Caco-2 (cell line): ENCODE measurements around the gene SOST. TPM values are rescaled to one million over a fixed set of nuclear protein-coding genes. Genes with fewer than 3 reads are reported as not detected.
A peak's percentile ranks its signal among the peaks of the same experiment; 100 is the strongest.

ENCODE experiments used
- BruUV-seq: library from RNA; stranded (reverse); fragments of 400-500 nt; replicated peaks from 2 replicates; lab custom pipeline; 2021; lab: Mats Ljungman, UMichigan
- CTCF ChIA-PET: fragments of 300-600 bp; sonication (Branson Sonifier 250); formaldehyde crosslinking; loops from one replicate; lab custom pipeline; 2022; ENCODE audit warnings: antibody characterized with exemption; lab: Charles Lee
- POLR2A ChIA-PET: fragments of 300-600 bp; sonication (Branson Sonifier 250); formaldehyde crosslinking; loops from one replicate; lab custom pipeline; 2022; ENCODE audit warnings: antibody characterized with exemption; lab: Charles Lee
- DNase-seq, 2 experiments: peaks; one replicate each; pipeline versions ENCODE4 v3.0.0 to v3.0.0-alpha.2; 2020 to 2022
- H3K27me3 ChIP-seq: replicated peaks from 2 replicates; pipeline ENCODE4 v1.6.0; 2011; ENCODE audit warnings: low read length; ENCODE audit not compliant: control insufficient read depth, insufficient read depth
- H3K36me3 ChIP-seq: 2 replicates; pipeline ENCODE4 v1.5.1; 2011; ENCODE audit warnings: low read length; ENCODE audit not compliant: control insufficient read depth, insufficient read depth
- H3K4me1 ChIP-seq: fragments of 250-450 bp; sonication (Bioruptor Pico); 2 replicates; pipeline ENCODE4 v1.5.1; 2020; ENCODE audit warnings: mild to moderate bottlenecking
- H3K4me3 ChIP-seq: 2 replicates; pipeline ENCODE4 v1.5.1; 2011; ENCODE audit warnings: low read depth, mild to moderate bottlenecking, control low read depth, low read length
- H3K9me3 ChIP-seq: fragments of 250-450 bp; sonication (Bioruptor Pico); 2 replicates; pipeline ENCODE4 v1.5.1; 2020; ENCODE audit warnings: mild to moderate bottlenecking, moderate library complexity
- H3K27ac Mint-ChIP-seq: one replicate; pipeline ENCODE4 v1.8.0; 2022; ENCODE audit warnings: mixed read lengths; ENCODE audit not compliant: unreplicated experiment
- H3K27me3 Mint-ChIP-seq: one replicate; pipeline ENCODE4 v1.8.0; 2022; ENCODE audit warnings: mixed read lengths; ENCODE audit not compliant: insufficient read depth, unreplicated experiment
- H3K36me3 Mint-ChIP-seq: one replicate; pipeline ENCODE4 v1.8.0; 2022; ENCODE audit warnings: mild to moderate bottlenecking, mixed read lengths; ENCODE audit not compliant: insufficient read depth, unreplicated experiment
- H3K4me1 Mint-ChIP-seq: one replicate; pipeline ENCODE4 v1.8.0; 2022; ENCODE audit warnings: low read depth, mixed read lengths; ENCODE audit not compliant: unreplicated experiment
- H3K4me3 Mint-ChIP-seq: one replicate; pipeline ENCODE4 v1.8.0; 2022; ENCODE audit warnings: mild to moderate bottlenecking, moderate library complexity, mixed read lengths; ENCODE audit not compliant: unreplicated experiment
- H3K9me3 Mint-ChIP-seq: one replicate; pipeline ENCODE4 v1.8.0; 2022; ENCODE audit warnings: mixed read lengths; ENCODE audit not compliant: unreplicated experiment
- CTCF ChIP-seq, 2 experiments: fragments of 200-600 bp in 1 of 2; IDR thresholded peaks; 1 replicate in 1 of 2; 2 replicates in 1 of 2; pipeline versions ENCODE4 v1.5.1 to v1.8.0; 2011 to 2022; ENCODE audit warnings: antibody characterized with exemption in 1 of 2, control low read depth in 1 of 2, inconsistent platforms in 1 of 2, low read depth in 1 of 2, low read length in 1 of 2, mild to moderate bottlenecking in 1 of 2, moderate library complexity in 1 of 2; ENCODE audit not compliant: insufficient read depth in 1 of 2, severe bottlenecking in 1 of 2, unreplicated experiment in 1 of 2
- intact Hi-C: fragments of 100-400 bp; cut with micrococcal nuclease; formaldehyde crosslinking; loops from one replicate; pipeline ENCODE4 v1.10.0; 2022; ENCODE audit not compliant: unreplicated experiment
- total RNA-seq: library from RNA; stranded (reverse); gene quantifications from 2 replicates; pipeline ENCODE4 v1.2.3, GENCODE V29; 2022

SOST gene
- total RNA-seq, 1 experiment from 2014 or later: not detected

- H3K27ac Mint-ChIP-seq: peak overlapping the region; percentile 97
- POLR2A ChIA-PET: interaction anchor here (0.6 to 1.8 kb wide), 14 partner anchors 8 to 703 kb away, joined by 3 to 22 read pairs (median 4); partner anchors contain the start of gene MPP3
- BruUV-seq: TSS peak; percentile 90
Measured at GRCh38 chr17:43779145-43780125, 20.8 kb upstream of the SOST start.

GRCh38 chr17:43778337-43779144, 19.9 kb upstream of the SOST start, which contains the start of gene DUSP3:
DUSP3 (minus strand) TSS chr17:43778977; CDS start chr17:43778924, 53 bp downstream.
- Mint-ChIP-seq H3K9me3 (no peaks in the 10 kb centered on the region), H3K27ac (peak within 1 kb of the TSS; percentile 97), H3K4me1 (peaks cover 29% of the 10 kb centered on the region), H3K36me3 (peaks cover 47% of the 10 kb centered on the region), H3K4me3 (peak within 1 kb of the TSS; percentile 77), H3K27me3 (no peaks in the 10 kb centered on the region)
- peak within 1 kb of the TSS; percentile 98 for H3K4me3 ChIP-seq
- BruUV-seq: no TSS peak
- intact Hi-C loops: loop anchor here (5.0 kb wide), 2 partner anchors 54 to 461 kb away; partner anchors contain the start of gene MPP3
- DNase-seq: peak; percentile 98
- POLR2A ChIA-PET: interaction anchor here (0.6 to 1.8 kb wide), 15 partner anchors 9 to 910 kb away, joined by 3 to 20 read pairs (median 4); partner anchors contain the start of gene MPP3
- CTCF ChIA-PET: interaction anchor here (0.9 to 1.2 kb wide), 4 partner anchors 12 to 99 kb away, joined by 3 to 15 read pairs (median 4); no protein-coding TSS in a partner anchor
- peaks cover 5% of the 10 kb centered on the region; the same call in 1 of the 2 replicates for H3K36me3 ChIP-seq
- H3K27me3 ChIP-seq: no peaks in the 10 kb centered on the region
- peaks cover 28% of the 10 kb centered on the region for H3K4me1 ChIP-seq
- no peak for TF ChIP-seq CTCF (IDR thresholded peaks at IDR 0.05; ENCODE audit: insufficient read depth in 1 of 2, low read depth in 1 of 2, low read length in 1 of 2, severe bottlenecking in 1 of 2, unreplicated experiment in 1 of 2)
- H3K9me3 ChIP-seq: no peaks in the 10 kb centered on the region

More at GRCh38 chr17:43779145-43780125, 20.8 kb upstream of the SOST start:
- no peaks in the 10 kb centered on the region for H3K27me3 Mint-ChIP-seq
- H3K4me3 Mint-ChIP-seq: peak overlapping the region; percentile 77
- Histone ChIP-seq H3K9me3 (no peaks in the 10 kb centered on the region), H3K36me3 (peaks cover 5% of the 10 kb centered on the region; the same call in 1 of the 2 replicates), H3K4me1 (peaks cover 28% of the 10 kb centered on the region), H3K27me3 (no peaks in the 10 kb centered on the region), H3K4me3 (peak overlapping the region; percentile 98)
- CTCF ChIA-PET: interaction anchor here (1.1 to 1.2 kb wide), 2 partner anchors 67 to 100 kb away, joined by 3 to 15 read pairs; no protein-coding TSS in a partner anchor
- no peaks in the 10 kb centered on the region for H3K9me3 Mint-ChIP-seq
- H3K4me1 Mint-ChIP-seq: peaks cover 27% of the 10 kb centered on the region
- DNase-seq: peak; percentile 66 to 74
- peaks cover 38% of the 10 kb centered on the region for H3K36me3 Mint-ChIP-seq
- intact Hi-C loops: loop anchor here (1.0 to 5.0 kb wide), 3 partner anchors 53 to 462 kb away; partner anchors contain the start of gene MPP3
- TF ChIP-seq CTCF (IDR thresholded peaks at IDR 0.05; ENCODE audit: insufficient read depth in 1 of 2, low read depth in 1 of 2, low read length in 1 of 2, severe bottlenecking in 1 of 2, unreplicated experiment in 1 of 2): peak in 1 of 2 experiments; percentile 21
